ENCODE results near the gene MYO7B. TPM values are rescaled to one million over a fixed set of nuclear protein-coding genes. Genes with fewer than 3 reads are reported as not detected.

MYO7B gene
- total RNA-seq, 4 donors from 2014 or later: 0.56 TPM; not detected in 3

GRCh38 chr2:127589841-127590240 is 54.4 kb downstream of the MYO7B start:
- Histone ChIP-seq H3K36me3 (no peaks in the 10 kb centered on the region), H3K4me3 (replicated peaks in 1 of 3) (no peak overlapping the region), H3K4me1 (no peaks in the 10 kb centered on the region), H3K27me3 (no peaks in the 10 kb centered on the region), H3K9me3 (no peaks in the 10 kb centered on the region), H3K27ac (no peak overlapping the region)
- TF ChIP-seq CTCF (IDR thresholded peaks at IDR 0.05): no peak
- TF ChIP-seq POLR2A (IDR thresholded peaks at IDR 0.05): no peak
- intact Hi-C loops (cut with DNase I): no loop called here
- 84 to 93% methylated on average over 5 of the region's 5 CpGs for WGBS, 2 donors
- DNase-seq: no peak

- Histone ChIP-seq H3K27ac (no peak overlapping the region), H3K27me3 (no peaks in the 10 kb centered on the region), H3K36me3 (no peaks in the 10 kb centered on the region), H3K9me3 (no peaks in the 10 kb centered on the region), H3K4me1 (no peaks in the 10 kb centered on the region), H3K4me3 (replicated peaks in 1 of 3) (no peak overlapping the region)
- intact Hi-C loops (cut with DNase I): no loop called here
- DNase-seq: no peak
- TF ChIP-seq POLR2A (IDR thresholded peaks at IDR 0.05): no peak
- 93 to 95% methylated on average over 8 of the region's 8 CpGs for WGBS, 2 donors
Measured at GRCh38 chr2:127590386-127591190, 55.1 kb downstream of the MYO7B start.

- H3K4me3 ChIP-seq (replicated peaks in 1 of 3): no peak overlapping the region
- DNase-seq: peak; percentile 44 to 52
- no peaks in the 10 kb centered on the region for H3K27me3 ChIP-seq
- 54 to 55% methylated on average over 8 to 9 of the region's 10 CpGs for WGBS, 2 donors
- no peaks in the 10 kb centered on the region for H3K36me3 ChIP-seq
- intact Hi-C loops (cut with DNase I): no loop called here
- peak; percentile 36 to 76 (median 67) for TF ChIP-seq CTCF (IDR thresholded peaks at IDR 0.05)
- no peak for TF ChIP-seq POLR2A (IDR thresholded peaks at IDR 0.05)
- no peaks in the 10 kb centered on the region for H3K9me3 ChIP-seq
- no peak overlapping the region for H3K27ac ChIP-seq
- H3K4me1 ChIP-seq: no peaks in the 10 kb centered on the region
Measured at GRCh38 chr2:127591221-127591923, 55.9 kb downstream of the MYO7B start.

- no peaks in the 10 kb centered on the region for H3K9me3 ChIP-seq
- intact Hi-C loops (cut with DNase I): no loop called here
- WGBS, 2 donors: 92 to 93% methylated on average over 28 to 32 of the region's 37 CpGs
Measured at GRCh38 chr2:127592761-127593227, 57.3 kb downstream of the MYO7B start.

More at GRCh38 chr2:127592761-127593227, 57.3 kb downstream of the MYO7B start:
- Histone ChIP-seq H3K4me1 (no peaks in the 10 kb centered on the region), H3K27ac (no peak overlapping the region), H3K4me3 (replicated peaks in 1 of 3) (no peak overlapping the region), H3K36me3 (no peaks in the 10 kb centered on the region), H3K27me3 (no peaks in the 10 kb centered on the region)
- TF ChIP-seq CTCF (IDR thresholded peaks at IDR 0.05): no peak
- no peak for TF ChIP-seq POLR2A (IDR thresholded peaks at IDR 0.05)
- DNase-seq: no peak

Measured in thyroid gland (tissue), 4 donors.